AG09309 (cell line): ENCODE data around the gene CRABP2.

Experiments
- DNase-seq: peaks from one replicate; pipeline ENCODE4 v3.0.0-alpha.2; 2010; ENCODE audit warnings: low read depth
- H3K4me3 ChIP-seq: 2 replicates; pipeline ENCODE4 v1.5.1; 2011; ENCODE audit warnings: mild to moderate bottlenecking, low read depth, low read length, moderate library complexity; ENCODE audit not compliant: control insufficient read depth
- TF ChIP-seq, protein P1 (sequence below): IDR thresholded peaks from 2 replicates; pipeline ENCODE4 v1.5.1; 2011; ENCODE audit warnings: mild to moderate bottlenecking, low read depth, low read length, inconsistent platforms; ENCODE audit not compliant: insufficient read depth, control insufficient read depth; ENCODE audit errors: missing control alignments

Gene CRABP2

DNA sequence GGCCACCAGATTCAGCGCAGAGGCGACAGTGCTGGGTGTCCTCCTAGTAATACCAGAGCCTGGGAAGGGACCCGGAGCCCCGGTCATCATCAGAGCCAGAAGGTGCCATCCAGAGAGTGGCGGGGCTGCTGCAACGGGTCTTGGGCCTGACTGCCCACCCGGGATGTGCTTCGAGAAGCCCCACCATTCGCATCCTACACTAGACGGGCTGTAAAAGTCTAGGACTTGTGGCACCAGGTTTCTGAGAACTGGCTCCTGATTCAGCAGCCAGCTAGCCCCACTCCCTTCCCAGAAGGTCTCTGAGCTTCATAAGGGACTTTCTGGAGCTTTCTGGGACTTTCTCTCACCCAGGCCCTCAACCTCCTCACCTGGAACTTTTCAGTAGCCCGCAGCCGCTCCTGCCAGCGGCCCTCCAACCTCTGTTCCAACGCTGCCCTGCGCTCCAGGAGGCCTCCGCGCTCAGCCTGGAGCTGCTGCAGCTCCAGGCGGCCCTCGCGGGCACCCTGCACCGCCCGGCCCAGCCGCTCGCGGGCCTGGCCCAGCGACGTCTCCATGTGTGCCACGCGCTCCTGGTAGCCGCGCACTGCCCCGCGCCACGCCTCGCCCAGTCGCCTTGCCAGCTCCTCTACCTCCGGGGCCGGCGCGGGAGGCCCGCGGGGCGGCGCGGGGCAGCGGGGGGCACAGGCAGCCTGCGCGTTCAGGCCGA lies 29.1 kb downstream of the CRABP2 start:
- TF ChIP-seq, protein P1, sequence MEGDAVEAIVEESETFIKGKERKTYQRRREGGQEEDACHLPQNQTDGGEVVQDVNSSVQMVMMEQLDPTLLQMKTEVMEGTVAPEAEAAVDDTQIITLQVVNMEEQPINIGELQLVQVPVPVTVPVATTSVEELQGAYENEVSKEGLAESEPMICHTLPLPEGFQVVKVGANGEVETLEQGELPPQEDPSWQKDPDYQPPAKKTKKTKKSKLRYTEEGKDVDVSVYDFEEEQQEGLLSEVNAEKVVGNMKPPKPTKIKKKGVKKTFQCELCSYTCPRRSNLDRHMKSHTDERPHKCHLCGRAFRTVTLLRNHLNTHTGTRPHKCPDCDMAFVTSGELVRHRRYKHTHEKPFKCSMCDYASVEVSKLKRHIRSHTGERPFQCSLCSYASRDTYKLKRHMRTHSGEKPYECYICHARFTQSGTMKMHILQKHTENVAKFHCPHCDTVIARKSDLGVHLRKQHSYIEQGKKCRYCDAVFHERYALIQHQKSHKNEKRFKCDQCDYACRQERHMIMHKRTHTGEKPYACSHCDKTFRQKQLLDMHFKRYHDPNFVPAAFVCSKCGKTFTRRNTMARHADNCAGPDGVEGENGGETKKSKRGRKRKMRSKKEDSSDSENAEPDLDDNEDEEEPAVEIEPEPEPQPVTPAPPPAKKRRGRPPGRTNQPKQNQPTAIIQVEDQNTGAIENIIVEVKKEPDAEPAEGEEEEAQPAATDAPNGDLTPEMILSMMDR, result no peak
- DNase-seq, result no peak
- peak overlapping the region; percentile 55 for H3K4me3 ChIP-seq

DNA sequence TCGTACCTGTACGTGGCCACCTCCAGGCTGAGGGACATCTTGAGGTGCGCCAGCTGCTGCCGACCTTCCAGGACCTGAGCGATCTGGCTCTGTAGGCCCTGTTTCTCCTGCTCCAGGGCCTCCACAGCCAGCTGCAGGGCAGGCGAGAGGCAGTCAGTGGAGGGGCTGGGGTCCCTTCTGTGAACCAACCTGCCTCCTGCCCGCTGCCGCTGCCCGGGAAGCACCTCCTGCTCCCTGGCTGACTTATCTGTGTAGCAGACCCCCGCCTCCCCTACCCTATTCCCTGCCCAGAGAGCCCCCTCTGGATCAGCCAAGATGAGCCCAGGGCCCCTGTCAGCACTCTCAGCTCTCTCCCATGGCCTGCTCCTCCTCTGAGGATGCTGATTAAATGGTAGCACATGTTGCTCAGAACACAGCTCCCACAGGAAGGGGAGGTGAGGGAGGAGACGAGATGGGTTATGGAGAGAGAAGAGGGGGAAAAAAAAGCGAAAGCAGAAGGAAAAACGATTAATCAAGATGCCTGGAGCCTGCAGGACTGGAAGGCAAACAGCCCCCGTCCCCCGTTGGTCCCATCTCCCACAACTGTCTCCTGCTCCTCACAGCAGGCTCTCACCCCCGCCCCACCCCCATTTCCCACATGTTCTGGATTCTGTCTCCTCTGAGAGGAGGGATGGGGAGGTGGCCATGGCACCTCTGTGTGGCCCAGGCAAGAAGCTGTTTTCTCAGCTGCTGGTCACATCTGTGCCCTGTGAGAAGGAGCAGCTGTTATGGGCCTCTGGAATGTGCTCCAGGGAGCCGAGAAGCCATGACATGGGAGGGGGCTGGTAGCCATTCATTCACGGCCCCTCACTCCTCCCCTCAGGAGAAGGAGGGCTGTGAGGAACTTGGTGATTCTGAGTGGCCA lies 29.9 kb downstream of the CRABP2 start:
- TF ChIP-seq, protein P1, result no peak
- DNase-seq, result no peak
- H3K4me3 ChIP-seq, result peak overlapping the region; percentile 55

GRCh38 chr1:156673387-156674121 lies 31.8 kb downstream of the CRABP2 start:
- H3K4me3 ChIP-seq, result no peak overlapping the region
- TF ChIP-seq, protein P1, result no peak
- no peak for DNase-seq

GRCh38 chr1:156671804-156672203 lies 33.6 kb downstream of the CRABP2 start:
- no peak overlapping the region for H3K4me3 ChIP-seq
- TF ChIP-seq, protein P1, result no peak
- DNase-seq, result no peak

GRCh38 chr1:156670791-156671190 lies 34.6 kb downstream of the CRABP2 start:
- no peak overlapping the region for H3K4me3 ChIP-seq
- no peak for DNase-seq
- TF ChIP-seq, protein P1, result no peak

- no peak overlapping the region for H3K4me3 ChIP-seq
- DNase-seq, result no peak
- TF ChIP-seq, protein P1, result no peak
Measured at GRCh38 chr1:156670359-156670758, 35.0 kb downstream of the CRABP2 start.
